CD14-positive monocyte (primary cell): Measurements from ENCODE around the gene EMC10. TPM values are rescaled to one million over a fixed set of nuclear protein-coding genes. Genes with fewer than 3 reads are reported as not detected.

ENCODE experiments used
- DNase-seq, 3 donors: peaks; one replicate each; pipeline ENCODE4 v3.0.0-alpha.2; 2011 to 2022
- H2AFZ ChIP-seq: 2 replicates; pipeline ENCODE4 v1.6.0; 2012; ENCODE audit warnings: mild to moderate bottlenecking, low read depth, low read length, inconsistent platforms; ENCODE audit not compliant: insufficient read depth, poor library complexity, severe bottlenecking
- H3K27ac ChIP-seq, 2 donors: 1 replicate in 1 of 2; 2 replicates in 1 of 2; pipeline ENCODE4 v1.5.1; 2012 to 2013; ENCODE audit warnings: low read length in 2 of 2, control low read depth in 1 of 2, inconsistent platforms in 1 of 2, low read depth in 1 of 2, mild to moderate bottlenecking in 1 of 2
- H3K27me3 ChIP-seq, 2 donors: one replicate each; pipeline versions ENCODE4 v1.6.0 to v1.6.1; 2011 to 2013; ENCODE audit warnings: low read length in 2 of 2; ENCODE audit not compliant: control insufficient read depth in 2 of 2, insufficient read depth in 2 of 2
- H3K36me3 ChIP-seq, 2 donors: replicated peaks in 1 of 2; 1 replicate in 1 of 2; 2 replicates in 1 of 2; pipeline versions ENCODE4 v1.5.1 to v1.6.1; 2012 to 2013; ENCODE audit warnings: low read length in 2 of 2, control low read depth in 1 of 2, inconsistent platforms in 1 of 2, mild to moderate bottlenecking in 1 of 2; ENCODE audit not compliant: insufficient read depth in 2 of 2, control insufficient read depth in 1 of 2
- H3K4me1 ChIP-seq, 2 donors: 1 replicate in 1 of 2; 2 replicates in 1 of 2; pipeline versions ENCODE4 v1.5.1 to v1.6.1; 2012 to 2013; ENCODE audit warnings: low read length in 2 of 2, control low read depth in 1 of 2, inconsistent platforms in 1 of 2, mild to moderate bottlenecking in 1 of 2, moderate library complexity in 1 of 2; ENCODE audit not compliant: insufficient read depth in 2 of 2, control insufficient read depth in 1 of 2
- H3K4me2 ChIP-seq: replicated peaks from 2 replicates; pipeline ENCODE3; 2012; ENCODE audit warnings: low read length, moderate library complexity, mild to moderate bottlenecking; ENCODE audit not compliant: poor library complexity, severe bottlenecking; ENCODE audit errors: extremely low read depth
- H3K4me3 ChIP-seq, 3 experiments: fragments of 200-600 bp in 1 of 3; sonication (generic) in 1 of 3; replicated peaks in 1 of 3; 1 replicate in 2 of 3; 2 replicates in 1 of 3; pipeline ENCODE4 v1.5.1; 2011 to 2013; ENCODE audit warnings: low read length in 3 of 3, mild to moderate bottlenecking in 3 of 3, control low read depth in 2 of 3, low read depth in 2 of 3, inconsistent platforms in 1 of 3, moderate library complexity in 1 of 3
- H3K79me2 ChIP-seq: 2 replicates; pipeline ENCODE4 v1.6.0; 2012; ENCODE audit warnings: mild to moderate bottlenecking, control low read depth, inconsistent platforms, low read length, moderate library complexity; ENCODE audit not compliant: insufficient read depth
- H3K9ac ChIP-seq: 2 replicates; pipeline ENCODE4 v1.6.0; 2017; ENCODE audit warnings: low read length, mild to moderate bottlenecking; ENCODE audit not compliant: insufficient read depth, poor library complexity, severe bottlenecking
- H3K9me3 ChIP-seq, 2 donors: replicated peaks in 1 of 2; 1 replicate in 1 of 2; 2 replicates in 1 of 2; pipeline versions ENCODE4 v1.5.1 to v1.6.1; 2012 to 2013; ENCODE audit warnings: low read length in 2 of 2, control low read depth in 1 of 2; ENCODE audit not compliant: control insufficient read depth in 1 of 2, insufficient read depth in 1 of 2
- H4K20me1 ChIP-seq: 2 replicates; pipeline ENCODE4 v1.6.0; 2012; ENCODE audit warnings: mild to moderate bottlenecking, low read length, control low read depth, moderate library complexity; ENCODE audit not compliant: insufficient read depth
- H3K27ac Mint-ChIP-seq, 7 donors: one replicate each; pipeline ENCODE4 v1.8.0; 2020; ENCODE audit warnings: mild to moderate bottlenecking in 7 of 7, mixed read lengths in 7 of 7, moderate library complexity in 6 of 7, inconsistent platforms in 2 of 7
- H3K27me3 Mint-ChIP-seq, 3 donors: one replicate each; pipeline ENCODE4 v1.8.0; 2021 to 2022; ENCODE audit warnings: low read depth in 3 of 3, mild to moderate bottlenecking in 3 of 3, mixed read lengths in 3 of 3, moderate library complexity in 3 of 3, inconsistent platforms in 1 of 3
- H3K36me3 Mint-ChIP-seq, 2 donors: one replicate each; pipeline ENCODE4 v1.8.0; 2020; ENCODE audit warnings: mixed read lengths in 2 of 2, inconsistent platforms in 1 of 2, mild to moderate bottlenecking in 1 of 2
- H3K4me1 Mint-ChIP-seq: one replicate; pipeline ENCODE4 v1.8.0; 2020; ENCODE audit warnings: mild to moderate bottlenecking, mixed read lengths
- H3K4me3 Mint-ChIP-seq, 2 donors: one replicate each; pipeline ENCODE4 v1.8.0; 2020; ENCODE audit warnings: mild to moderate bottlenecking in 2 of 2, mixed read lengths in 2 of 2, moderate library complexity in 1 of 2
- H3K9me3 Mint-ChIP-seq, 7 donors: one replicate each; pipeline ENCODE4 v1.8.0; 2020 to 2022; ENCODE audit warnings: mixed read lengths in 7 of 7, mild to moderate bottlenecking in 6 of 7, moderate library complexity in 6 of 7, inconsistent platforms in 2 of 7
- CTCF ChIP-seq: fragments of 200-600 bp; IDR thresholded peaks from one replicate; pipeline ENCODE4 v1.8.0; 2022; ENCODE audit warnings: antibody characterized with exemption, mild to moderate bottlenecking
- WGBS: methylation state at CpG from one replicate; pipeline ENCODE4 v1.1.5; 2013; ENCODE audit warnings: missing lambda C conversion rate; ENCODE audit not compliant: insufficient coverage; 5-methylcytosine and 5-hydroxymethylcytosine counted together
- intact Hi-C, 2 donors: fragments of 100-400 bp; cut with micrococcal nuclease; formaldehyde crosslinking; loops; one replicate each; pipeline versions ENCODE4 v1.15.0 to v1.15.1; 2023
- polyA plus RNA-seq, 3 donors: library from polyadenylated mRNA; depleted of rRNA in 1 of 3; unstranded in 2 of 3; stranded (reverse) in 1 of 3; fragments of 300-500 nt in 2 of 3; fragments of >200 nt in 1 of 3; fragmentation: Illumina TruSeq in 2 of 3; gene quantifications; 1 replicate in 2 of 3; 2 replicates in 1 of 3; pipeline ENCODE4 v1.2.3, GENCODE V29; 2012 to 2021

EMC10 gene
- polyA plus RNA-seq, 3 donors = 8.5 to 50.4 (median 9.3) TPM

- Histone ChIP-seq H3K4me2 (no peak overlapping the region), H3K36me3 (no peaks in the 10 kb centered on the region), H3K9ac (no peak overlapping the region), H4K20me1 (no peaks in the 10 kb centered on the region), H3K4me3 (no peak overlapping the region), H3K79me2 (no peaks in the 10 kb centered on the region), H3K27ac (no peak overlapping the region), H3K27me3 (no peaks in the 10 kb centered on the region), H3K4me1 (no peaks in the 10 kb centered on the region), H3K9me3 (no peaks in the 10 kb centered on the region), H2AFZ (no peak overlapping the region)
- no peak for TF ChIP-seq CTCF
- Mint-ChIP-seq H3K36me3 (peaks cover 4 to 5% of the 10 kb centered on the region in 2 donors), H3K9me3 (no peaks in the 10 kb centered on the region), H3K27ac (no peak overlapping the region), H3K4me3 (no peak overlapping the region), H3K4me1 (no peaks in the 10 kb centered on the region), H3K27me3 (peaks cover 0 to 2% (median 2%) of the 10 kb centered on the region in 3 donors)
- intact Hi-C loops = no loop called here
- DNase-seq = no peak
- 89% methylated on average over 12 of the region's 12 CpGs for WGBS
Observed at GRCh38 chr19:50501186-50501567, 24.9 kb downstream of the EMC10 start.

GRCh38 chr19:50501568-50502475 lies 25.5 kb downstream of the EMC10 start:
- H3K9me3 ChIP-seq = no peaks in the 10 kb centered on the region
- Mint-ChIP-seq H3K27me3 (peaks cover 0 to 2% (median 2%) of the 10 kb centered on the region in 3 donors), H3K4me1 (no peaks in the 10 kb centered on the region), H3K9me3 (no peaks in the 10 kb centered on the region), H3K27ac (no peak overlapping the region), H3K4me3 (no peak overlapping the region), H3K36me3 (peaks cover 4 to 6% of the 10 kb centered on the region in 2 donors)
- H3K27me3 ChIP-seq = no peaks in the 10 kb centered on the region
- H4K20me1 ChIP-seq = no peaks in the 10 kb centered on the region
- intact Hi-C loops = no loop called here
- H3K4me1 ChIP-seq = no peaks in the 10 kb centered on the region
- no peak overlapping the region for H3K4me3 ChIP-seq
- no peak overlapping the region for H2AFZ ChIP-seq
- no peaks in the 10 kb centered on the region for H3K79me2 ChIP-seq
- no peak for TF ChIP-seq CTCF
- no peak for DNase-seq
- H3K4me2 ChIP-seq = no peak overlapping the region
- H3K9ac ChIP-seq = no peak overlapping the region
- H3K27ac ChIP-seq = no peak overlapping the region
- H3K36me3 ChIP-seq = no peaks in the 10 kb centered on the region
- WGBS = 87% methylated on average over 13 of the region's 25 CpGs
